Astrocyte (in vitro differentiated cells and primary cell): ENCODE results near the gene ZDHHC17. TPM values are rescaled to one million over a fixed set of nuclear protein-coding genes. Genes with fewer than 3 reads are reported as not detected.

Experiments
- DNase-seq: peaks from one replicate; pipeline ENCODE4 v3.0.0-alpha.2; 2010; ENCODE audit warnings: low read depth
- FAIRE-seq: peaks from 2 replicates; lab custom pipeline; 2011; peaks lifted over from hg19 to GRCh38; lab: Jason Lieb, UNC
- H2AFZ ChIP-seq: 2 replicates; pipeline ENCODE4 v1.6.0; 2012; ENCODE audit warnings: low read depth, low read length, inconsistent platforms
- H3K27ac ChIP-seq: 2 replicates; pipeline ENCODE4 v1.5.1; 2011; ENCODE audit warnings: low read depth, low read length, inconsistent platforms
- H3K27me3 ChIP-seq: 2 replicates; pipeline ENCODE4 v1.6.0; 2011; ENCODE audit warnings: low read length, inconsistent platforms; ENCODE audit not compliant: insufficient read depth
- H3K36me3 ChIP-seq: 2 replicates; pipeline ENCODE4 v1.5.1; 2011; ENCODE audit warnings: low read length, inconsistent platforms; ENCODE audit not compliant: insufficient read depth
- H3K4me1 ChIP-seq: 2 replicates; pipeline ENCODE4 v1.5.1; 2011; ENCODE audit warnings: low read length, inconsistent platforms; ENCODE audit not compliant: insufficient read depth
- H3K4me2 ChIP-seq: 2 replicates; pipeline ENCODE4 v1.6.0; 2012; ENCODE audit warnings: low read length, inconsistent platforms
- H3K4me3 ChIP-seq: 2 replicates; pipeline ENCODE4 v1.5.1; 2011; ENCODE audit warnings: low read depth, mild to moderate bottlenecking, low read length, inconsistent platforms; ENCODE audit not compliant: insufficient read depth
- H3K79me2 ChIP-seq: 2 replicates; pipeline ENCODE4 v1.6.0; 2012; ENCODE audit warnings: mild to moderate bottlenecking, low read length, inconsistent platforms; ENCODE audit not compliant: insufficient read depth
- H3K9ac ChIP-seq: 2 replicates; pipeline ENCODE4 v1.6.0; 2012; ENCODE audit warnings: mild to moderate bottlenecking, low read length, inconsistent platforms
- H3K9me3 ChIP-seq: 2 replicates; pipeline ENCODE4 v1.5.1; 2012; ENCODE audit warnings: low read depth, mild to moderate bottlenecking, low read length, inconsistent platforms; ENCODE audit not compliant: insufficient read depth
- H4K20me1 ChIP-seq: 2 replicates; pipeline ENCODE4 v1.6.0; 2012; ENCODE audit warnings: low read length, inconsistent platforms; ENCODE audit not compliant: insufficient read depth
- H3K27ac Mint-ChIP-seq: one replicate; pipeline ENCODE4 v1.8.0; 2021; ENCODE audit warnings: mild to moderate bottlenecking, mixed read lengths; ENCODE audit not compliant: unreplicated experiment
- H3K27me3 Mint-ChIP-seq: one replicate; pipeline ENCODE4 v1.8.0; 2021; ENCODE audit warnings: low read depth, mixed read lengths; ENCODE audit not compliant: unreplicated experiment
- H3K36me3 Mint-ChIP-seq: one replicate; pipeline ENCODE4 v1.8.0; 2021; ENCODE audit warnings: low read depth, mixed read lengths; ENCODE audit not compliant: unreplicated experiment
- H3K4me1 Mint-ChIP-seq: one replicate; pipeline ENCODE4 v1.8.0; 2021; ENCODE audit warnings: low read depth, mixed read lengths; ENCODE audit not compliant: unreplicated experiment
- H3K4me3 Mint-ChIP-seq: one replicate; pipeline ENCODE4 v1.8.0; 2021; ENCODE audit warnings: mild to moderate bottlenecking, moderate library complexity, mixed read lengths; ENCODE audit not compliant: unreplicated experiment
- H3K9me3 Mint-ChIP-seq: one replicate; pipeline ENCODE4 v1.8.0; 2021; ENCODE audit warnings: mild to moderate bottlenecking, mixed read lengths; ENCODE audit not compliant: unreplicated experiment
- EZH2 ChIP-seq: IDR thresholded peaks from 2 replicates; pipeline ENCODE4 v1.6.1; 2012; ENCODE audit warnings: mild to moderate bottlenecking, low read length, inconsistent platforms; ENCODE audit not compliant: insufficient read depth
- total RNA-seq: library from RNA; stranded (reverse); gene quantifications from 2 replicates; pipeline ENCODE4 v1.2.1, GENCODE V29; 2021
- TF ChIP-seq, protein P1 (sequence below): IDR thresholded peaks from 2 replicates; pipeline ENCODE4 v1.5.1; 2011; ENCODE audit warnings: low read depth, mild to moderate bottlenecking, inconsistent platforms, low read length, moderate library complexity; ENCODE audit not compliant: insufficient read depth

Gene ZDHHC17
- total RNA-seq, 1 donor from 2014 or later, result 77.5 TPM

DNA sequence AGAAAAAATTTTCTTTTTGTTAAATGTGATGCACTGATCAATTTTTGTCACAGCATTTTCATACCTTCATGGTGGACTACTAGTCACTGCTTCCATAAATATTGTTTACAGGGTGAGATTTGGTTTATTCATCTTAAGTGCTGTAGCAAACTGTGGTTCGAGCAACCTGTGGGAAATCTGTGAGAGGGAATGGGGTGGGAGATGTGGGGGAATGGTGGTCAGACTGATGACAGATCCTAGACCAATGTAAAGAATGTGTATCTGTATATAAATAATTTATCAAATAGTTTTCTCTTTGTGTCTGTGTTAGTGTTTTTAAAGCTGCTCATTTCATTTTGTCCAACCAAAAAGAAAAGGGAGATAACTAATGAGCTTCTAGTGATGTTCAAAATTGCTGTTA lies 88.2 kb downstream of the ZDHHC17 start:
- FAIRE-seq (no peak), DNase-seq (no peak)
- peak overlapping the region; percentile 44 for H3K27ac Mint-ChIP-seq
- Histone ChIP-seq H3K9me3 (peaks cover 3% of the 10 kb centered on the region), H3K79me2 (peaks cover 3% of the 10 kb centered on the region), H3K27ac (no peak overlapping the region), H3K9ac (no peak overlapping the region), H3K4me2 (no peak overlapping the region), H3K4me1 (no peaks in the 10 kb centered on the region), H3K27me3 (no peaks in the 10 kb centered on the region), H4K20me1 (no peaks in the 10 kb centered on the region), H3K4me3 (no peak overlapping the region), H3K36me3 (peaks cover 28% of the 10 kb centered on the region), H2AFZ (no peak overlapping the region)
- TF ChIP-seq, protein P1, sequence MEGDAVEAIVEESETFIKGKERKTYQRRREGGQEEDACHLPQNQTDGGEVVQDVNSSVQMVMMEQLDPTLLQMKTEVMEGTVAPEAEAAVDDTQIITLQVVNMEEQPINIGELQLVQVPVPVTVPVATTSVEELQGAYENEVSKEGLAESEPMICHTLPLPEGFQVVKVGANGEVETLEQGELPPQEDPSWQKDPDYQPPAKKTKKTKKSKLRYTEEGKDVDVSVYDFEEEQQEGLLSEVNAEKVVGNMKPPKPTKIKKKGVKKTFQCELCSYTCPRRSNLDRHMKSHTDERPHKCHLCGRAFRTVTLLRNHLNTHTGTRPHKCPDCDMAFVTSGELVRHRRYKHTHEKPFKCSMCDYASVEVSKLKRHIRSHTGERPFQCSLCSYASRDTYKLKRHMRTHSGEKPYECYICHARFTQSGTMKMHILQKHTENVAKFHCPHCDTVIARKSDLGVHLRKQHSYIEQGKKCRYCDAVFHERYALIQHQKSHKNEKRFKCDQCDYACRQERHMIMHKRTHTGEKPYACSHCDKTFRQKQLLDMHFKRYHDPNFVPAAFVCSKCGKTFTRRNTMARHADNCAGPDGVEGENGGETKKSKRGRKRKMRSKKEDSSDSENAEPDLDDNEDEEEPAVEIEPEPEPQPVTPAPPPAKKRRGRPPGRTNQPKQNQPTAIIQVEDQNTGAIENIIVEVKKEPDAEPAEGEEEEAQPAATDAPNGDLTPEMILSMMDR, result no peak
- no peak for TF ChIP-seq EZH2
- peaks cover 16% of the 10 kb centered on the region for H3K4me1 Mint-ChIP-seq
- no peaks in the 10 kb centered on the region for H3K9me3 Mint-ChIP-seq
- H3K36me3 Mint-ChIP-seq, result peaks cover 15% of the 10 kb centered on the region
- H3K4me3 Mint-ChIP-seq, result no peak overlapping the region
- H3K27me3 Mint-ChIP-seq, result no peaks in the 10 kb centered on the region

DNA sequence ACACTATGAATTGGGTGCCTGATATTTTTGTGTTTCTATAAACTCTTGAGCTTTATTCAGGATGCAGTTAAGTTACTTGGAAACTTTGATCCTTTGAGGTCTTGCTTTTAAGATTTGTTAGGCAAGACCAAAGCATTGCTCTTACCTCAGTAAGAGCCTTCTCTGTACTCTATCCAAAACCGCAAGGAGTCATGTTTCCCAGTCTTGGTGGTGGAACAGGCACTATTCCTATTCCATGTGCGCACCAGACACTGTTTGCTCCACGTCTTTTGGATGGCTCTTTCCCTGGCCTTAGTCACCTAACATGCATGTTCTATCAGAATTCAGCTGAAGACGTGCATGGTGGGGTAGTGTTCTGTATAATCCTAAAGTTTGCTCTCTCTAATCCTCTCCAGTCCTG lies 91.4 kb downstream of the ZDHHC17 start:
- no peak for TF ChIP-seq EZH2
- TF ChIP-seq, protein P1, result no peak
- Histone ChIP-seq H4K20me1 (no peaks in the 10 kb centered on the region), H3K36me3 (peaks cover 39% of the 10 kb centered on the region), H3K9ac (no peak overlapping the region), H2AFZ (no peak overlapping the region), H3K4me3 (no peak overlapping the region), H3K9me3 (peaks cover 3% of the 10 kb centered on the region), H3K27ac (no peak overlapping the region), H3K4me1 (no peaks in the 10 kb centered on the region), H3K79me2 (peaks cover 3% of the 10 kb centered on the region), H3K27me3 (no peaks in the 10 kb centered on the region), H3K4me2 (no peak overlapping the region)
- FAIRE-seq (no peak), DNase-seq (no peak)
- Mint-ChIP-seq H3K27ac (peak overlapping the region; percentile 36), H3K36me3 (peaks cover 21% of the 10 kb centered on the region), H3K9me3 (no peaks in the 10 kb centered on the region), H3K27me3 (no peaks in the 10 kb centered on the region), H3K4me3 (no peak overlapping the region), H3K4me1 (peaks cover 31% of the 10 kb centered on the region)

- TF ChIP-seq, protein P1, result no peak
- no peak for TF ChIP-seq EZH2
- no peaks in the 10 kb centered on the region for H3K9me3 Mint-ChIP-seq
- no peak overlapping the region for H3K4me2 ChIP-seq
- peaks cover 3% of the 10 kb centered on the region for H3K79me2 ChIP-seq
- H2AFZ ChIP-seq, result no peak overlapping the region
- H3K9me3 ChIP-seq, result peaks cover 3% of the 10 kb centered on the region
- no peak overlapping the region for H3K27ac ChIP-seq
- no peaks in the 10 kb centered on the region for H3K27me3 Mint-ChIP-seq
- FAIRE-seq (no peak), DNase-seq (no peak)
- no peaks in the 10 kb centered on the region for H4K20me1 ChIP-seq
- no peaks in the 10 kb centered on the region for H3K4me1 ChIP-seq
- peaks cover 20% of the 10 kb centered on the region for H3K36me3 Mint-ChIP-seq
- no peak overlapping the region for H3K27ac Mint-ChIP-seq
- no peak overlapping the region for H3K9ac ChIP-seq
- peaks cover 35% of the 10 kb centered on the region for H3K36me3 ChIP-seq
- peaks cover 33% of the 10 kb centered on the region for H3K4me1 Mint-ChIP-seq
- no peaks in the 10 kb centered on the region for H3K27me3 ChIP-seq
- H3K4me3 Mint-ChIP-seq, result no peak overlapping the region
- no peak overlapping the region for H3K4me3 ChIP-seq
Observed at GRCh38 chr12:76856018-76856644, 92.2 kb downstream of the ZDHHC17 start.
